ENCODE results near the gene DMAC2L. TPM values are rescaled to one million over a fixed set of nuclear protein-coding genes. Genes with fewer than 3 reads are reported as not detected.

DMAC2L gene
- total and polyA plus RNA-seq, 10 of the 15 experiments (the other 5 are each of a cell fraction or from before 2014, with no cell fraction given): 9.5 to 76.3 (median 28.2) TPM

GRCh38 chr14:50311972-50312733 lies at the start of gene DMAC2L, which contains the start of gene L2HGDH (continued):
- TF ChIP-seq, protein P1, sequence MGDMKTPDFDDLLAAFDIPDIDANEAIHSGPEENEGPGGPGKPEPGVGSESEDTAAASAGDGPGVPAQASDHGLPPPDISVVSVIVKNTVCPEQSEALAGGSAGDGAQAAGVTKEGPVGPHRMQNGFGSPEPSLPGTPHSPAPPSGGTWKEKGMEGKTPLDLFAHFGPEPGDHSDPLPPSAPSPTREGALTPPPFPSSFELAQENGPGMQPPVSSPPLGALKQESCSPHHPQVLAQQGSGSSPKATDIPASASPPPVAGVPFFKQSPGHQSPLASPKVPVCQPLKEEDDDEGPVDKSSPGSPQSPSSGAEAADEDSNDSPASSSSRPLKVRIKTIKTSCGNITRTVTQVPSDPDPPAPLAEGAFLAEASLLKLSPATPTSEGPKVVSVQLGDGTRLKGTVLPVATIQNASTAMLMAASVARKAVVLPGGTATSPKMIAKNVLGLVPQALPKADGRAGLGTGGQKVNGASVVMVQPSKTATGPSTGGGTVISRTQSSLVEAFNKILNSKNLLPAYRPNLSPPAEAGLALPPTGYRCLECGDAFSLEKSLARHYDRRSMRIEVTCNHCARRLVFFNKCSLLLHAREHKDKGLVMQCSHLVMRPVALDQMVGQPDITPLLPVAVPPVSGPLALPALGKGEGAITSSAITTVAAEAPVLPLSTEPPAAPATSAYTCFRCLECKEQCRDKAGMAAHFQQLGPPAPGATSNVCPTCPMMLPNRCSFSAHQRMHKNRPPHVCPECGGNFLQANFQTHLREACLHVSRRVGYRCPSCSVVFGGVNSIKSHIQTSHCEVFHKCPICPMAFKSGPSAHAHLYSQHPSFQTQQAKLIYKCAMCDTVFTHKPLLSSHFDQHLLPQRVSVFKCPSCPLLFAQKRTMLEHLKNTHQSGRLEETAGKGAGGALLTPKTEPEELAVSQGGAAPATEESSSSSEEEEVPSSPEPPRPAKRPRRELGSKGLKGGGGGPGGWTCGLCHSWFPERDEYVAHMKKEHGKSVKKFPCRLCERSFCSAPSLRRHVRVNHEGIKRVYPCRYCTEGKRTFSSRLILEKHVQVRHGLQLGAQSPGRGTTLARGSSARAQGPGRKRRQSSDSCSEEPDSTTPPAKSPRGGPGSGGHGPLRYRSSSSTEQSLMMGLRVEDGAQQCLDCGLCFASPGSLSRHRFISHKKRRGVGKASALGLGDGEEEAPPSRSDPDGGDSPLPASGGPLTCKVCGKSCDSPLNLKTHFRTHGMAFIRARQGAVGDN (IDR thresholded peaks at IDR 0.05): peak; percentile 91
- TF ChIP-seq SIN3A (IDR thresholded peaks at IDR 0.05; ENCODE audit: low read depth, low read length): peak; percentile 52; the same call in 1 of the 2 replicates
- TF ChIP-seq ZBED1 (IDR thresholded peaks at IDR 0.05; ENCODE audit: borderline replicate concordance): 0 out of 2 replicates have a peak, but pooled peaks have one; percentile 19
- TF ChIP-seq MLLT1 (IDR thresholded peaks at IDR 0.05): 0 out of 2 replicates have a peak, but pooled peaks have one; percentile 27
- no peak for TF ChIP-seq NR2C1 (IDR thresholded peaks at IDR 0.05)
- peak; percentile 68; the same call in 1 of the 2 replicates for TF ChIP-seq DPF2 (IDR thresholded peaks at IDR 0.05)
- TF ChIP-seq RFX5 (IDR thresholded peaks at IDR 0.05; ENCODE audit: low read depth, low read length): 0 out of 2 replicates have a peak, but pooled peaks have one; percentile 27
- no peak for TF ChIP-seq ZBTB4 (CRISPR knock-in tag; IDR thresholded peaks at IDR 0.05)
- no peak for TF ChIP-seq IRF5 (IDR thresholded peaks at IDR 0.05; ENCODE audit: borderline replicate concordance)
- TF ChIP-seq, protein P2, sequence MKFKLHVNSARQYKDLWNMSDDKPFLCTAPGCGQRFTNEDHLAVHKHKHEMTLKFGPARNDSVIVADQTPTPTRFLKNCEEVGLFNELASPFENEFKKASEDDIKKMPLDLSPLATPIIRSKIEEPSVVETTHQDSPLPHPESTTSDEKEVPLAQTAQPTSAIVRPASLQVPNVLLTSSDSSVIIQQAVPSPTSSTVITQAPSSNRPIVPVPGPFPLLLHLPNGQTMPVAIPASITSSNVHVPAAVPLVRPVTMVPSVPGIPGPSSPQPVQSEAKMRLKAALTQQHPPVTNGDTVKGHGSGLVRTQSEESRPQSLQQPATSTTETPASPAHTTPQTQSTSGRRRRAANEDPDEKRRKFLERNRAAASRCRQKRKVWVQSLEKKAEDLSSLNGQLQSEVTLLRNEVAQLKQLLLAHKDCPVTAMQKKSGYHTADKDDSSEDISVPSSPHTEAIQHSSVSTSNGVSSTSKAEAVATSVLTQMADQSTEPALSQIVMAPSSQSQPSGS (IDR thresholded peaks at IDR 0.05; ENCODE audit: low read length): no peak
- peak; percentile 64 for TF ChIP-seq YY1 (IDR thresholded peaks at IDR 0.05; ENCODE audit: low read depth, low read length)
- no peak for TF ChIP-seq JUND (IDR thresholded peaks at IDR 0.05; ENCODE audit: low read depth, low read length)
- no peak for TF ChIP-seq MTA2 (IDR thresholded peaks at IDR 0.05; ENCODE audit: low read depth)
